Measurements from ENCODE around the gene EFL1. TPM values are rescaled to one million over a fixed set of nuclear protein-coding genes. Genes with fewer than 3 reads are reported as not detected.

EFL1 gene
- total and polyA plus RNA-seq, 9 of the 15 experiments (the other 6 are each of a cell fraction or from before 2014, with no cell fraction given): 4.8 to 32.5 (median 16.9) TPM

GRCh38 chr15:82093774-82094211 lies 168.7 kb downstream of the EFL1 start (continued):
- TF ChIP-seq, protein P1, sequence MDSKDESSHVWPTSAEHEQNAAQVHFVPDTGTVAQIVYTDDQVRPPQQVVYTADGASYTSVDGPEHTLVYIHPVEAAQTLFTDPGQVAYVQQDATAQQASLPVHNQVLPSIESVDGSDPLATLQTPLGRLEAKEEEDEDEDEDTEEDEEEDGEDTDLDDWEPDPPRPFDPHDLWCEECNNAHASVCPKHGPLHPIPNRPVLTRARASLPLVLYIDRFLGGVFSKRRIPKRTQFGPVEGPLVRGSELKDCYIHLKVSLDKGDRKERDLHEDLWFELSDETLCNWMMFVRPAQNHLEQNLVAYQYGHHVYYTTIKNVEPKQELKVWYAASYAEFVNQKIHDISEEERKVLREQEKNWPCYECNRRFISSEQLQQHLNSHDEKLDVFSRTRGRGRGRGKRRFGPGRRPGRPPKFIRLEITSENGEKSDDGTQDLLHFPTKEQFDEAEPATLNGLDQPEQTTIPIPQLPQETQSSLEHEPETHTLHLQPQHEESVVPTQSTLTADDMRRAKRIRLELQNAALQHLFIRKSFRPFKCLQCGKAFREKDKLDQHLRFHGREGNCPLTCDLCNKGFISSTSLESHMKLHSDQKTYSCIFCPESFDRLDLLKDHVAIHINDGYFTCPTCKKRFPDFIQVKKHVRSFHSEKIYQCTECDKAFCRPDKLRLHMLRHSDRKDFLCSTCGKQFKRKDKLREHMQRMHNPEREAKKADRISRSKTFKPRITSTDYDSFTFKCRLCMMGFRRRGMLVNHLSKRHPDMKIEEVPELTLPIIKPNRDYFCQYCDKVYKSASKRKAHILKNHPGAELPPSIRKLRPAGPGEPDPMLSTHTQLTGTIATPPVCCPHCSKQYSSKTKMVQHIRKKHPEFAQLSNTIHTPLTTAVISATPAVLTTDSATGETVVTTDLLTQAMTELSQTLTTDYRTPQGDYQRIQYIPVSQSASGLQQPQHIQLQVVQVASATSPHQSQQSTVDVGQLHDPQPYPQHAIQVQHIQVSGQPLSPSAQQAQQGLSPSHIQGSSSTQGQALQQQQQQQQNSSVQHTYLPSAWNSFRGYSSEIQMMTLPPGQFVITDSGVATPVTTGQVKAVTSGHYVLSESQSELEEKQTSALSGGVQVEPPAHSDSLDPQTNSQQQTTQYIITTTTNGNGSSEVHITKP (IDR thresholded peaks at IDR 0.05; ENCODE audit: partially characterized antibody): peak; percentile 32
- no peak for TF ChIP-seq ZNF174 (CRISPR knock-in tag; IDR thresholded peaks at IDR 0.05)
- no peak for TF ChIP-seq PRPF4 (IDR thresholded peaks at IDR 0.05; ENCODE audit: insufficient read depth, low read depth, low read length, poor library complexity, severe bottlenecking)
- TF ChIP-seq SNAPC5 (CRISPR knock-in tag; IDR thresholded peaks at IDR 0.05): no peak
- no peak for TF ChIP-seq ZNF668 (CRISPR knock-in tag; IDR thresholded peaks at IDR 0.05)
- TF ChIP-seq SNIP1 (IDR thresholded peaks at IDR 0.05; ENCODE audit: low read depth): no peak
- no peak; the same call in 1 of the 2 replicates for TF ChIP-seq LEF1 (IDR thresholded peaks at IDR 0.05)
- TF ChIP-seq ZNF639 (CRISPR knock-in tag; conservative IDR thresholded peaks at IDR 0.05 in 1 of 2, IDR thresholded peaks at IDR 0.05 in 1 of 2): no peak
- peak; percentile 98 for TF ChIP-seq JUN (IDR thresholded peaks at IDR 0.05; ENCODE audit: borderline replicate concordance, low read depth, low read length)
- TF ChIP-seq JUN (CRISPR knock-in tag; IDR thresholded peaks at IDR 0.05; ENCODE audit: borderline replicate concordance): no peak; the same call in 1 of the 2 replicates
- no peak for TF ChIP-seq ZNF75A (CRISPR knock-in tag; IDR thresholded peaks at IDR 0.05)
- TF ChIP-seq XRCC3 (IDR thresholded peaks at IDR 0.05): no peak
- peak; percentile 98 for TF ChIP-seq ATF3 (IDR thresholded peaks at IDR 0.05)
- peak; percentile 79; the same call in 1 of the 2 replicates for TF ChIP-seq ATF3 (CRISPR knock-in tag; conservative IDR thresholded peaks at IDR 0.05)
- no peak for TF ChIP-seq CBX1 (IDR thresholded peaks at IDR 0.05; ENCODE audit: low read depth)
- TF ChIP-seq CREB5 (CRISPR knock-in tag; IDR thresholded peaks at IDR 0.05): no peak
- no peak for TF ChIP-seq PBX2 (CRISPR knock-in tag; IDR thresholded peaks at IDR 0.05; ENCODE audit: low read depth)
- TF ChIP-seq PBX2 (tag; conservative IDR thresholded peaks at IDR 0.05; ENCODE audit: low read depth): peak; percentile 90
- no peak for TF ChIP-seq ZBTB17 (CRISPR knock-in tag; IDR thresholded peaks at IDR 0.05)

Data from K562 (cell line).